Uterus (tissue), 4 donors: Measurements from ENCODE around the gene INPP1. TPM values are rescaled to one million over a fixed set of nuclear protein-coding genes. Genes with fewer than 3 reads are reported as not detected.

Source experiments
- DNase-seq, 2 donors: peaks; one replicate each; pipeline ENCODE4 v3.0.0-alpha.2; 2019 to 2020
- H3K27ac ChIP-seq, 2 donors: fragments of 200-600 bp; sonication (generic); 1 replicate in 1 of 2; 2 replicates in 1 of 2; pipeline ENCODE4 v1.5.1; 2016 to 2018
- H3K27me3 ChIP-seq, 2 donors: fragments of 200-600 bp; sonication (generic); one replicate each; pipeline ENCODE4 v1.5.1; 2018 to 2019; ENCODE audit warnings: control low read depth in 1 of 2
- H3K36me3 ChIP-seq, 2 donors: fragments of 200-600 bp; sonication (generic); one replicate each; pipeline ENCODE4 v1.5.1; 2019; ENCODE audit warnings: control low read depth in 1 of 2
- H3K4me1 ChIP-seq, 2 donors: fragments of 200-600 bp; sonication (generic); one replicate each; pipeline ENCODE4 v1.5.1; 2018 to 2019; ENCODE audit warnings: control low read depth in 1 of 2
- H3K4me3 ChIP-seq, 2 donors: fragments of 200-600 bp; sonication (generic); 1 replicate in 1 of 2; 2 replicates in 1 of 2; pipeline ENCODE4 v1.5.1; 2018 to 2019; ENCODE audit warnings: mild to moderate bottlenecking in 1 of 2
- H3K9me3 ChIP-seq, 2 donors: fragments of 200-600 bp; sonication (generic); one replicate each; pipeline ENCODE4 v1.5.1; 2019; ENCODE audit warnings: control low read depth in 1 of 2
- CTCF ChIP-seq, 4 experiments: fragments of 200-600 bp in 2 of 4; fragments of 450-650 bp in 2 of 4; sonication (generic) in 2 of 4; IDR thresholded peaks; one replicate each; pipeline ENCODE4 v1.5.1; 2016 to 2019; ENCODE audit warnings: antibody characterized with exemption in 4 of 4, mild to moderate bottlenecking in 2 of 4, moderate library complexity in 1 of 4
- POLR2A ChIP-seq, 2 donors: fragments of 450-650 bp; IDR thresholded peaks; one replicate each; pipeline ENCODE4 v1.6.1; 2016; ENCODE audit warnings: antibody characterized with exemption in 2 of 2, mild to moderate bottlenecking in 1 of 2, moderate library complexity in 1 of 2
- intact Hi-C: fragments of 100-400 bp; cut with DNase I; formaldehyde crosslinking; loops from one replicate; pipeline ENCODE4 v1.15.1; 2023; ENCODE audit warnings: low total_unique reads
- total RNA-seq, 4 donors: library from RNA; depleted of rRNA in 3 of 4; stranded (reverse); fragments of >200 nt in 3 of 4; gene quantifications; one replicate each; pipeline versions ENCODE4 v1.1.0 to v1.2.4, GENCODE V29; 2014 to 2023
- donor health status: DM: yes; HTN: yes; CAD: no.

INPP1 gene
- total RNA-seq, 4 donors from 2014 or later, result 2.1 to 40.2 (median 23.5) TPM

- H3K4me1 ChIP-seq, result no peaks in the 10 kb centered on the region
- intact Hi-C loops, result no loop called here
- DNase-seq, result no peak
- no peaks in the 10 kb centered on the region for H3K27me3 ChIP-seq
- H3K27ac ChIP-seq, result no peak overlapping the region
- H3K4me3 ChIP-seq, result no peak overlapping the region
- H3K9me3 ChIP-seq, result no peaks in the 10 kb centered on the region
- TF ChIP-seq CTCF (IDR thresholded peaks at IDR 0.05) (no peak), POLR2A (IDR thresholded peaks at IDR 0.05) (no peak)
- H3K36me3 ChIP-seq, result no peaks in the 10 kb centered on the region
Observed at GRCh38 chr2:190376083-190376482, 32.7 kb downstream of the INPP1 start.

GRCh38 chr2:190376591-190377245 lies 33.3 kb downstream of the INPP1 start:
- no peaks in the 10 kb centered on the region for H3K27me3 ChIP-seq

GRCh38 chr2:190378880-190379237 lies 35.5 kb downstream of the INPP1 start:
- H3K27ac ChIP-seq, result no peak overlapping the region
- TF ChIP-seq CTCF (IDR thresholded peaks at IDR 0.05) (no peak), POLR2A (IDR thresholded peaks at IDR 0.05) (no peak)
- no peak for DNase-seq
- H3K27me3 ChIP-seq, result no peaks in the 10 kb centered on the region
- no peaks in the 10 kb centered on the region for H3K36me3 ChIP-seq
- intact Hi-C loops, result no loop called here
- H3K9me3 ChIP-seq, result no peaks in the 10 kb centered on the region
- H3K4me3 ChIP-seq, result no peak overlapping the region
- H3K4me1 ChIP-seq, result no peaks in the 10 kb centered on the region

More at GRCh38 chr2:190376591-190377245, 33.3 kb downstream of the INPP1 start:
- TF ChIP-seq CTCF (IDR thresholded peaks at IDR 0.05), result no peak
- TF ChIP-seq POLR2A (IDR thresholded peaks at IDR 0.05), result no peak
- H3K27ac ChIP-seq, result no peak overlapping the region
- intact Hi-C loops, result no loop called here
- no peaks in the 10 kb centered on the region for H3K9me3 ChIP-seq
- H3K4me1 ChIP-seq, result no peaks in the 10 kb centered on the region
- H3K36me3 ChIP-seq, result no peaks in the 10 kb centered on the region
- H3K4me3 ChIP-seq, result no peak overlapping the region
- no peak for DNase-seq

- no peak for DNase-seq
- intact Hi-C loops, result no loop called here
- H3K27me3 ChIP-seq, result no peaks in the 10 kb centered on the region
- H3K27ac ChIP-seq, result no peak overlapping the region
- H3K36me3 ChIP-seq, result no peaks in the 10 kb centered on the region
- H3K4me3 ChIP-seq, result no peak overlapping the region
- TF ChIP-seq CTCF (IDR thresholded peaks at IDR 0.05) (no peak), POLR2A (IDR thresholded peaks at IDR 0.05) (no peak)
- no peaks in the 10 kb centered on the region for H3K4me1 ChIP-seq
- no peaks in the 10 kb centered on the region for H3K9me3 ChIP-seq
Observed at GRCh38 chr2:190379249-190379964, 36.0 kb downstream of the INPP1 start.

- intact Hi-C loops, result loop anchor here (10.0 kb wide), 1 partner anchor 124 kb away; no protein-coding TSS in a partner anchor
Observed at GRCh38 chr2:190380962-190381412, 37.6 kb downstream of the INPP1 start.

More at GRCh38 chr2:190380962-190381412, 37.6 kb downstream of the INPP1 start:
- no peak overlapping the region for H3K27ac ChIP-seq
- DNase-seq, result no peak
- H3K4me3 ChIP-seq, result no peak overlapping the region
- no peaks in the 10 kb centered on the region for H3K36me3 ChIP-seq
- TF ChIP-seq CTCF (IDR thresholded peaks at IDR 0.05) (no peak), POLR2A (IDR thresholded peaks at IDR 0.05) (no peak)
- no peaks in the 10 kb centered on the region for H3K9me3 ChIP-seq
- H3K4me1 ChIP-seq, result no peaks in the 10 kb centered on the region
- H3K27me3 ChIP-seq, result no peaks in the 10 kb centered on the region
